ENCODE measurements around the gene SYNGR1. TPM values are rescaled to one million over a fixed set of nuclear protein-coding genes. Genes with fewer than 3 reads are reported as not detected.
A peak's percentile ranks its signal among the peaks of the same experiment; 100 is the strongest.

SYNGR1 gene, protein sequence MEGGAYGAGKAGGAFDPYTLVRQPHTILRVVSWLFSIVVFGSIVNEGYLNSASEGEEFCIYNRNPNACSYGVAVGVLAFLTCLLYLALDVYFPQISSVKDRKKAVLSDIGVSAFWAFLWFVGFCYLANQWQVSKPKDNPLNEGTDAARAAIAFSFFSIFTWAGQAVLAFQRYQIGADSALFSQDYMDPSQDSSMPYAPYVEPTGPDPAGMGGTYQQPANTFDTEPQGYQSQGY
- under 0.01 and 0.44 TPM in 2 replicates for total RNA-seq

DNA sequence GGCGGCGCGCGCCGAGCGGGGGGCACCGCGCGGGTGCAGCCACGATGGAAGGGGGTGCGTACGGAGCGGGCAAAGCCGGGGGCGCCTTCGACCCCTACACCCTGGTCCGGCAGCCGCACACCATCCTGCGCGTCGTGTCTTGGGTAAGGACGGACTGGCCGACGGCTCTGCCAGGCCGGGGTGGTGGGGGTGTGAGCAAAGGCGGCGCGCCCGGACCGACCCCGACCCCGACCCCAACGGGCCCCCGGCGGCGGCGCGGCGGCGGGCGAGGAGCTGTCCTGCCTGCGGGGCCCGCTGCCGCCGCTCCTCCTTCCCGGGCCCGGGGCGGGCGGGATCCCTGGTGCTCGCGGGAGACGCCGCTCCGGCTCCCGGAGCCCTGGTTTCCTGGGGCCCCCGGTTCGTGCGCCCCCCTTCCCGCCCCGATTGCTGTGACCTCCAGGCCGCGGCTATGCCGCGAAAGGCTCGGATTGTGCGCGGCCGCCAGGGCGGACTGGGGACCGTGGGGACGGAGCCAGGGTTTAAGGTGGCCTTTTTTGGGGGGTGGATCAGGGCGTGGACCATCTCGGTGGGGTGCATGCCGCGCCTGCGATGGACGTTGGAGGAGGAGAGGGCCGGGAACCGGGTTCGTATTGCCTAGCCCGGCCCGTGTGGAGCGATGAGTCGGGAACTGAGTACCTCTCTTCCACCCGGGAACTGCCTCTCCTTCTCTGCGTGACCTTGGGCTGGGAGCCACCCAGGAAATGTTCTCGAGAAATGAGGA lies at the start of gene SYNGR1:
Gene SYNGR1 (plus strand): TSS at position 25 of the 760 bp plus-strand sequence. CDS start 20 bp downstream, at position 45.
- no peak for DNase-seq (ENCODE audit: low read depth in 2 of 2)

DNA sequence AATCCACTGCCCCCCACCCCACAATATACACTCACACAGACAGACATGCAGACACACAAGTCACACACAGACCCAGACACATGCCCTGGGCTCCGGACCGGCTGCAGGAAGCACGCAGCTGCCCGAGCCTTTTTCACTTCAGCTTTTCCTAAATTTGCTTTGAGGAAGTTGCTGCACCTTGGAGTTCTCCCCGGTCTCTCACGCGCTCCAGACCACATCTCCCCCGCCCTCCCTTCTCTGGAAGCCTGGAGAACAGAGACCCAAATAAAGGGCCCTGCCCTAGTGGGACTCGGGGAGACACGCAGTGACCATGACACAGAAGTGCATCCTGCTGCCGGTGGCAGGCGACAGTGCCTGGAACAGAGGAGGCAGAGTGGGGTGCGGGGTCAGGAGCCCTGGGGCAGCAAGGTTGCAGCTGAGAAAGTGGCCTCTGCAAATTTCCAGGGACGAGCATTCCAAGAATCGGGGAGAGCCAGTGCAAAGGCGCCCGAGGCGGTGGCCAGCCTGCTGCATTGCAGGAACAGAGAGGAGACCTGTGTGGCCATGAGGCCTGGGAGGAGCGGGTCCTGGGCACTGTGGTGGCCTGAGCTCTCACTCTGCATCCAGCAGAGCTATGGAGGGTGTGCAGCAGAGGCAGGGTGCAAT lies 49.5 kb upstream of the SYNGR1 start:
- DNase-seq (ENCODE audit: low read depth in 2 of 2): no peak

DNA sequence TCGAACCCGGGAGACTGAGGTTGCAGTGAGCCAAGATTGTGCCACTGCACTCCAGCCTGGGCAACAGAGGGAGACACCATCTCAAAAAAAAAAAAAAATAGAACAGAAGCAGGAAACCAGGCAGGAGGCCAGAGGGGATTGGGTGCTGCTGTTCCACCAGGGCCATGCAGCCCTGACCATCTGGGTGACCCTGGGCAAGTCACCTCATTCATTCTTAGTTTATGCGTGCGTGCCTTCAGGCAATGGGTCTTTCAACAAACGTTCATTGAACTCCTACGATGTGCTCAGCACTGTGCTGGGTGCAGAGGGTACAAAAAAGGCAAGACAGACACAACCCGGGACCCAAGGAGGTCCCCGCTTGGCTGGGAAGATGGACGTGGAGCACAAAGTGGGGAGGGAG lies 48.7 kb upstream of the SYNGR1 start:
- no peak for DNase-seq (ENCODE audit: low read depth in 2 of 2)

DNA sequence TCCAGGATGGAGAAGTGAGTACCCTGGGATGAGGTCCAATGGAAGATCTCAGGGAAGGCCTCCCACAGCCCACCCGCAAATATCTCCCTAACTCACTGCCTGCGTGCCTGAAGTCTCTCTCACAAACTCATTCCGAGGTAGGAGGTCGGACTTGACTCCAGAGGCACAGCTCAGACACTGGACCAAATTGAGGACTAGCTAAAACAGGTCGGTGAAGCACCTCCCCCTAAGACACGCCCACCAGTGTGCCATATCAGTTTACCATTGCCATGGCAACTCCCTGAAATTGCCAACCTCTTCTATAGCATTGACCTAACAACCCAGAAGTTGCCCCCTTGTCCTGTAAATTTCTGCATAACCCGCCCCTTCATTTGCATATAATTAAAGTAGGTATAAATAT lies 47.9 kb upstream of the SYNGR1 start:
- no peak for DNase-seq (ENCODE audit: low read depth in 2 of 2)

DNA sequence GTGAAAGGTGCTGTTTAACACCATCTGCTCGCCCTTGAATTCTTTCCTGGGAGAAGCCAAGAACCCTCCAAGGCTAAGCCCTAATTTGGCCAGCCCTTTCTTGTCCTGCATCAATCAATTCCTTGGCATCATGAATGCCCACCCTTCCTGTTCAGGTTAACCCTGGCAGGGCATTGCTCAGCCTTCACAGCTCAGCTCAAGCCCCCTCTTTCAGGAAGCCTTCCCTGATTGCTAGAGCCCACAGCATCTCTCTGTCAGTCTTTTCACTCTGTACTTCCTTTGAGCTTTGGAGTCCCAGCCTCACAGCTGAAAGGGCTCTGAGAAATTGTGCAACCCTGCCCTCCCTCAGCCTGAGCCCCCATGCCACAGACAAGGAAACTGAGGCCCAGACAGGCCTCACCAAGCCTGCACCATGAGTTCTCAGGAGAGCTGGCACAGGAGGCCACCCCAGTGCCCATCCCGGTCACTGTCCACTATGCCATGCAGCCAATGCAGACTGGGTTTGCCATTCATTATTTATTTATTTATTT lies 47.3 kb upstream of the SYNGR1 start:
- no peak for DNase-seq (ENCODE audit: low read depth in 2 of 2)

DNA sequence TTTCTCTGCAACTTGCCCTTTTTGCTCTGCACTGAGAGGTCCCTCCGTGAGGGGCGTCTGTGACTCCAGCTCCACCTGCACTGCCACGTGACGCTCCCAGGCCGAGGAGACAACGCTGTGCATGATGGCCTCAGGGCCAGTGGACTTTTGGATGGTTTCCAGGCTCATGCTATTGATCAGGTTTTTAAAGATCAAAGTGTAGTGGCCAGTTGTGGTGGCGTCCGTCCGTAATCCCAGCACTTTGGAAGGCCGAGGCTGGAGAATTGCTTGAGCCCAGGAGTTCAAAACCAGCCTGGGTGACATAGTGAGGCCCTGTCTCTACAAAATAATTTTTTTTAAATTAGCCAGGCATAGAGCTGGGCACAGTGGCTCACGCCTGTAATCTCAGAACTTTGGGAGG lies 46.4 kb upstream of the SYNGR1 start:
- no peak for DNase-seq (ENCODE audit: low read depth in 2 of 2)

DNA sequence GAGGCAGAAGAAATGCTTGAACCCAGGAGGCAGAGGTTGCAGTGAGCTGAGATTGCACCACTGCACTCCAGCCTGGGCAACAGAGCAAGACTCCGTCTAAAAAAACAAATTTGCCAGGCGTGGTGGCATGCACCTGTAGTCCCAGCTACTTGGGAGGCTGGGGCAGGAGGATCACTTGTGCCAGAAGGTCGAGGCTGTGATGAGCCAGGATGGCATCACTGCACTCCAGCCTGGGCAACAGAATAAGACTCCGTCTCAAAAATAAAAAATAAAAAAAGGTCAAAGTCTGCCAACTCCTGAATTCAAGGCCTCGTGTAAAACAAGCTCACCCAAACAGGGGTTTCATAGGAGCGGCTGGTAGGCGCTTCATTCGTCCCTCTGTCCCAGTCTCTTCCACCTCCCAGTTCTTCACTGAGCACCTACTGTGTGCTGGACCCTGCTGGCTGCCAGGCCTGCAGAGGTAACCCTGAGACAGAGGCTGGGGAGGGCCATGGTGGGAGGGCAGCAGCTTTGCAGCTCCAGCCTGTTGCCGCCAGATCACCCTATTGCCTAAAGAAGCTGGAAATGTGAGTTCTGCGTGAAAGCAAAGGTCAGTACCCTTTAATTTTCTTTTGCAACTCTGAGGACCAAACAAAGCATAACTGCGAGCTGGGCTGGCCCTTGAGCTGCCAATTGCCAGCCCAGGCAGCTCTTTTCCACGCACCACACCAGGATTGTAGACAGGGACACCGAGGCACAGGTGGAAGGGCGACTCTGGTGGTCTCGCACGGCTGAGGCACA lies 45.7 kb upstream of the SYNGR1 start:
- no peak for DNase-seq (ENCODE audit: low read depth in 2 of 2)

DNA sequence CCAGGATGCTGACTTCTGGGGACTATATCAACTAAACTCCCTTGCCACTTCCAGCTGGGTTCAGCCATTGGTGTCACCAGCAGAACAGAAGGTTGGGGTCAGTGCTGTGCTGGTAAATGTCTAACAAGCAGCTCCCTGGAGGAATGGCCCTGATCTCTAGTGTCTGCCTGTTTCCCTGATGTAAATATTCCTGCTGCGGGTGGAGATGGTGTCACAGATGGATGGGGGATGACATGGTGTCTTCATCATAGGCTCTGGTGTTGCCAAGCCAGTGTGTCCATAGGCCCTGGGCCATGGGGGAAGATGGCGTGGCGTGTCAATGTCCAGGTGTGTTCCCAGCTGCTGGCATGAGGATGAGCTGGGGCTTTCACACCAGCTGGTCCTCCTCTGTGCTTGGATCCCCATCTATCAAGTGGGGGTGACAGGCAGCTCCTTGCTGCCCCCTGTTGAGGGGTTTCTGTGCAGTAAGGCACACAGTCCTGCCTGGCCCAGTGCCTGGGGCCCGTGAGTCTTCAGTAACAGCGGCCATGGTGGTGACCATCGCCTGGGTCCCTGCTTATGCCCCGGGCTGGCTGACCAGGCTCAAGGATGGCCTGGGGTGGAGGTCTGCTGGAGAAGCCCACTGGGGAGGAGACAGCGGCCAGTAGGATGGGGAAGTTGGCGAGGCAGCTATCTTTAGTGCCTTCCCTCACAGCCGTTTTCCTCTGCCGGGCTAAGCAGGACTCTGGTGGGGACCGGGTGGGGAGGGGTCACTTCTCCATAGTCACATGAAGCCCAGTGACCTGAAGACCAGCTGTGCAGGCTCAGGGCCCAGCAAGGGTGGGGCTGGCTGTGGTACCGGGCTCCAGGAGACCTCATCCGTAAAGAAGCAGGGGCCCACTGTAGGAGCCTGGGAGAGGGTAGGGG lies 43.1 kb upstream of the SYNGR1 start:
- peak; percentile 64 to 69 for DNase-seq (ENCODE audit: low read depth in 2 of 2)

DNA sequence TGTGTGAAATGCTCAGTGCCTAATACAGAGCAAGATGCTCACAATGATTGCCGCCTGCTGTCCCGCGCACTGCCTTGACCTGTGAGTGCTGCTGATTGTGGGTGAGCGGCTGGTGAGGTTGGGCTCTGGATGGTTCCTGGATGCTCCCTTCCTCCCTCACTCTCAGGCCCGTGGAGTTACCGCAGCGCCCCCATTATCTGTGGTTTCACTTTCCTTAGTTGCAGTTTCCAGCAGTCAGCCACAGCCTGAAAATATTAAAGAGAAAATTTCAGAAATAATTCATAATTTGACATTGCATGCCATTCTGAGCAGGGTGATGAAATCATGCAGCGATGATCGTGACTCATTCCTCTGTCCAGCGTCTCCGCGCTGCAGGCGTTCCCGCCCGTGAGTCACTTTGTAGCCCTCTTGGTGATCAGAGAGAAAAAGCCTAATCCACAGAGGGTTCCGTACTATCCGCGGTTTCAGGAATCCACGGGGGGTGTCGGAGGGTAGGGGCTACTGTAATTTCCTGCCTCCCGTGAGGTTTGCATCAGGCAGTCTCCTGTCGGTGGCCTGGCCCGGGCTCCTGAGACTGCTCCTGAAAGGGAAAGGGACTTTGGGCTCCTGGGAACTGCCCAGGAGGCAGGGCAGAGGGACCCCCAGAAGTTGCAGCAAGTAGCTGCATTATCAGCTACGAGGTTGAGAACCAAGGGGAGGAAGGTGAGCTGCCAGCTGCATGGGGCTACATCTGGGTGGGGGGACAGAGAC lies 41.0 kb upstream of the SYNGR1 start:
- DNase-seq (ENCODE audit: low read depth in 2 of 2): peak; percentile 82 to 95

DNA sequence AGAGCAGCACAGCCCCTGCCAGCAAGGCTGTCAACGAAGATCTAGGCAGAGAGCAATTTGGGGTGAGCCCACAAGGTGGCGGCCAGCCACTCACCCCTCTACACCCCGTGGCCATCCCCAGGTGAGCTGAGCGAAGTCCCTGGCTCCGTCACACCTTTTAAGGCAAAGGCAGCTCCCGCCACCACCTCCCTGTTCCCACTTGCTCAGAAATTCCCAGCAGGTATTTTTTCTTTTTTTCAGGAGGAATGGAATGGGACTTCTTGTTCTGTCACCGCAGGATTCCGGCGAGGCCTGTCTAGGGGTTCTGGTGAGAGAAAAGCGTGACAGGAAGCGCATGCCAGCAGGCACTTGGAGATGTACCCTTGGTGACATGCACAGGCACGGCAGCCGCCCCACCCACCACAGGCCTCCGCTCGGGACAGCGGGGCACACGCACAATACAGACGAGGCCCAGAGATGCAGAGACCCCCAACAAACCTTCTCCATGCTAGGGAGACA lies 40.4 kb upstream of the SYNGR1 start:
- no peak for DNase-seq (ENCODE audit: low read depth in 2 of 2)

DNA sequence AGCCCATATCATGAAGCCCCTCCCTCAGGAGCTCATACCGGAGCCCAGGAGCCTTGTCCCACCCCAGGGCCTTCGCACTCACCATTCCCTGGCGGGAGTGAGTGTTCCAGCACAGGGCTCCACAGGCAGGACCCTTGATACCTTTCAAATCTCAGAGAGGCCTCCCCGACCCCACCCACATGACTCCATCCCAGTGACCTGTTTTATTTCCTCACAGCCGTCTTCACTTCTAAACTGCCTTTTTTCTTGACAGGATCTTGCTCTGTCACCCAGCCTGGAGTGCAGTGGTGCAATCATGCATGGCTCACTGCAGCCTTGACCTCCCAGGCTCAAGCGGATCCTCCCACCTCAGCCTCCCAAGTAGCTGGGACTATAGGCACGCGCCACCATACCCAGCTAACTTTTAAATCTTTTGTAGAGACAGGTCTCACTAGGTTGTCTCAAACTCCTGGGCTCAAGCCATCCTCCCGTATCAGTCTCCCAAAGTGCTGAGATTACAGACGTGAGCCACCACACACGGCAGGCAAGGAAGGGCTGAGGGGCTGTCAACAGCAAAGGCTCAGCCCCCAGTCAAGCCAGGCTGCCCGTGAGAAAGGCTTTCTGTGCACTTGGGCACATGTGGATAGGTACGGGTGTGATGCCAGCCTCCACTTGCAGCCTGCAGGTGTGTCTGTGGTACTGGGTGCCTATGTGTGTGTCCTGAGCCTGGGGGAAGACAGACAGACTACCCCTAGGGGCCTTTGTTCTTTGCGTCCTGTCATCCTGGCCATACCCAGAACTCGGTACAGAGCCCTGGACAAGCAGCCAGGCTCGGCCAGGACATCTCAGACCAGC lies 39.7 kb upstream of the SYNGR1 start:
- no peak for DNase-seq (ENCODE audit: low read depth in 2 of 2)

DNA sequence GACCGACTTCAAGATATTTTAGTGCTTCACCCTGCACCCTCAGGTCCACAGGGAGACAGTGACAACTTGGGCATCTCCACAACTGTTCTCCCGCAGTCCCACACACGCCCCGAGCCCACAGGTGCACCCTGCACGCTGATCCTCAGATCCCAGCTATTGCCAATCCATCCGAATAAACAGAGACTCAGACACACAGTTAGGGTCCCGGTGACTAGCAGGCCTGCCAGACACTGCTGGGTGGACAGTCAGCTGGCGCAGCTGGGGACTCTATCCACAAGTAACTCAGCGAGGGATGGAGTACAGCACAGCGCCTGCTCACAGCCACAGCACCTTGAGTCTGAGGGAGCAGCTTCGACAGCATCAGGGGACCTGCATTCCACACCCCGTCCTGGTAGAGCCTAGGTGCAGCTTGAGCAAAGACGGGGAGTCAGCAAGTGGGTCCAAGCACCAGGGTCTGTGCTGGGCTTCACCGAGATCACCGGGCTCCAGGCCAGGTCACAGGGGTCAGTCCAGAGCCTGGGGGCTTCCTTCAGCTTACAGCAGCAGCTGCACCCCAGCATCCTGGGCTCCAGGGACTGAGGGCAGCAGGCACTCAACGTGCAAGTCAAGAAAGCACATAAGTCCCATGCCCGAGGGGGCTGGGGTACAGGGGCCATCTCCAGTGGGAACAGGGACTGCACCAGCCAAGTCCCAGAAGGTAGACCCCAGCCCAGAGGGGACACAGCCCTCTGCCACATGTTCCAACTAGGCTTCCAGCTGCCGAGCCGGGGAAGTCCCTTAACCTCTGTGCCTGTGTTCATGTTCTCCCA lies 38.0 kb upstream of the SYNGR1 start:
- no peak for DNase-seq (ENCODE audit: low read depth in 2 of 2)

DNA sequence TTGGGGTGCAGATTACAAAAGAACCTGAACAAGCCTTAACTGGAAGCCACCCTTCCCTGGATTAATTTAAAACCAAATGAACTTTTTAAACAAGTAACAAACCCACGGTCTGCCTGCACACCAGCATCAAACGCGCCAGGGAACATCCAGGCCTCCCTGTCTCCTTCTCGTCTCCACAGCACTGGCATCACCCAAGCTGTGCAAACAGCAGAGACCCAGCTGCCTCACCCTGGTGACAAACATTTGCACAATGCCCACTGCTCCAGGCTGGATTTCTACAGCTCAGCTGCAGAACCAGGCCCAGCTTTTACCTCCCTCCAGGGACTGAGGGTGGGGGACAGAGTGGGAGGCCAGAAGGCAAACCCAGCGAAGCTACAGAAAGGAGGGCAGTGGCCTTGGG lies 37.4 kb upstream of the SYNGR1 start:
- DNase-seq (ENCODE audit: low read depth in 2 of 2): peak in 1 of 2 donors; percentile 2

DNA sequence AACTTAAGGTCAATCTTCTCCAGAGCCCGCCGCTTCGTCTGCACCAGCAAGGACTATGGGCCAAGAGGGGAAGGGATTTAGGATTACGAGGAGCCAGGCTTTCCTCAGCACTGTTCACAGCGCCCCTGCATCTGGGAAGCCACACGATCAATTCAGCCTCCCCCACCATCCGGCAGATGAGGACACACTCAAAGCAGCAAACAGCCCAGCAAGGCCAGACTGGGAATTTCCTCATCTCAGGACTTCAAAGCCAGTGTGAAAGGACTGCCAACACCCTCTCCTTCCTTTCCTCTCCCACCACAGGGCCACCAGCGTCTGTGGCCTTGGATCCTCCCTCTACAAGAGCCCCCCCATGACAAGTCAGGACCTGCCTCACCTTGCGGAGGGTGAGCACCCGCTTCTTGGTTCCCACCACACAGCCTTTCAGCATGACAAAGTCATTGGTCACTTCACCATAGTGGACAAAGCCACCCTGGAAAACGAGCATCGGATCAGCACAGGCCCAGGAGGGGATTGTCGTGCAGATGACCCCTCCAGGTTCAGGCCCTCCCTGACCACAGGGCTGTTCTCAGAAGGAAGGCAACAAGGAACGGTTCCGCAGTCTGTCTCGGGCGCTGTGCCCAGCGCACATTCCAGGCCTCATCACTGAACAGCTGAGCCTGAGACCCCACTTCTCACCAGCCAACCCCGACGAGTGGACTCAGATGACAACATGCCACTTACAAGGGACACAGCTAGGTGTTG lies 36.4 kb upstream of the SYNGR1 start:
- no peak for DNase-seq (ENCODE audit: low read depth in 2 of 2)

DNA sequence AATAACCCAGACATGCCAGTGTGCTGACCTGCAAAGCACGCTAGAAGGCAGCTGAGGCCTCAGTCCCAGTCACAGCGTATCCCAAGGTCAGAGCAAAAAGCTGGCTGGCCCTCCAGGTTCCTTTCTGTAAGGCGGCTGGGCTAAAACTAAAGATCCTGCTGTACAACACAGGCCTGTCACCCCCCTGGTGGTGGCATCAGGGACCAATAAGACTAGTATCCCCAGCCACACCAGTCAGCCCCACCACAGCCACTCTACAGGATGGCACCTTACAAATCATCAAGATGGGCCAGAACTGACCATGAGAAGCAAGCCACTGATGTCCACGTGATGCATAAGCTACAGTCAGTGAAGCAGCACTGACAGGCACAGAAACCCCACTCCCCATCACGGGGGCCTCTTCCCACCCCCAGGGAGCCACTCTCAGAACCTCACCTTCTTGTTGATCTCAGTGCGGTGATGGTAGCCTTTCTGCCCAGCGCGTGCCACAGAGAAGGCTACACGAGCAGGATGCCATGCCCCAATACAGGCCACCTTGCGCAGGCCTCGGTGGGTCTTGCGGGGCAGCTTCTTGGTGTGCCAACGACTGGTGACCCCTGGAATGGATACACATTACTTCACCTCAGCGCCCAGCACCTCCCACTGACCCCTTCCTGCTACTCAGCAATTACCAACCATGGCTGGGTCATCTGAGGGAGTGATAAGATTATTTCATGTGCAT lies 35.4 kb upstream of the SYNGR1 start:
- no peak for DNase-seq (ENCODE audit: low read depth in 2 of 2)

DNA sequence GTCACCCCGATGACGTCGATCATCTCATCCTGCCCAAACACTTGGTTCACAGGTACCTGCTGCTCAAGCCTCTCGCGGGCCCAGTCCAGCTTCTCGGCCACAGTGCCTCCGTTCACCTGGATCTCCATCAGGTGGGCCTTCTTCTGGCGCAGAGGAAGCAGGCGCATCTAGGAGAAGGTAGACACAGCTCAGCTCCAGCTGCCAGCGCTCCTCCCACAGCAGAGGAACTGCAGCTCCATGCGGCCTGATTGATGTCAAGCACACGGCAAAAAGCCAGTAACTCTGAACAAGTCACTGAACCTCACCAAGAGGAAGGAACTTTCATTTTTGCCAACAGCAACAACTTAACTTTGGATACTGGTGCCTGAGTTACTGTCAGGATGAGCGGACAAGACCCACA lies 34.4 kb upstream of the SYNGR1 start:
- peak; percentile 74 to 76 for DNase-seq (ENCODE audit: low read depth in 2 of 2)
